KOPT-K1 (cell line): ENCODE measurements around the gene ZNF853.

ENCODE experiments used
- H3K27ac ChIP-seq: fragments of 200-600 bp; sonication (generic); 2 replicates; pipeline ENCODE4 v1.5.1; 2016; ENCODE audit warnings: antibody characterized with exemption, mild to moderate bottlenecking, low read depth, low read length; ENCODE audit not compliant: poor library complexity, severe bottlenecking
- H3K36me3 ChIP-seq: fragments of 200-600 bp; sonication (generic); 2 replicates; pipeline ENCODE4 v1.5.1; 2017; ENCODE audit warnings: antibody characterized with exemption, mild to moderate bottlenecking, low read length, moderate library complexity; ENCODE audit not compliant: insufficient read depth
- H3K9me3 ChIP-seq: fragments of 200-600 bp; sonication (generic); 2 replicates; pipeline ENCODE4 v1.5.1; 2017; ENCODE audit warnings: antibody characterized with exemption, low read length, mild to moderate bottlenecking; ENCODE audit not compliant: insufficient read depth, poor library complexity, severe bottlenecking

Gene ZNF853

DNA sequence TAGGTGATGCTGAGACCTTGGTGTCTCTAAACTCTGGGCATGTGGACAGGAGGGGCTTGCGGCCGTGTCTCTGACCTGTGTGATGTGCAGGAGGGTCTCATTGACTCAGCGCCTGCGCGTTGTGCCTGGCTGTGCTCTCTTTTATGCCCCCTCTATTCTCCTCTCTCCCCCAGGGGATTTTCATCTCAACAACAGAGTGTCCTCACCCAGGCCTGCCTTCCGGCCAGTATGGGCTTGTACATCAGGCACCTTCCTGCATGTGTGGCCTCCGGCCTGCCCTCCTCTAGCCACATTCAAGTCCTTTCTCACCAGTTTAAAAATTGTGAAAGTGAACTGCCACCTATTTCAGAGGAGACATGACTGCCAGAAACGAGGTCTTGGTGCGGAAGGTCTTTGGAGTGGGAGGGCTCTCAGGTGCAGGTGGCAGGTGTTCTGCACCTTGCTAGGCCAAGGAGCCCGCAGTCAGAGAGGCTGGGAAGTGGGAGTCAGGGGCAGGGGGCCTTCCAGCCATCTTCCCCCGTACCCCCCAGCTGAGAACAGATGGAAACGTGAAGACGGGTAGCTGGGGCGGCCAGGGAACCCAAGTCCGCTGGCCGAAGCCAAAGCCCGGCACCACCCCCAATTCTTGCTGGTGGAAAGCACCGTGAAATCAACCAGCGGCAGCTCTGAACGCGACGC is 26.1 kb upstream of the ZNF853 start:
- Histone ChIP-seq H3K36me3 (peaks cover 79% of the 10 kb centered on the region), H3K9me3 (no peaks in the 10 kb centered on the region), H3K27ac (peak overlapping the region; percentile 88)

DNA sequence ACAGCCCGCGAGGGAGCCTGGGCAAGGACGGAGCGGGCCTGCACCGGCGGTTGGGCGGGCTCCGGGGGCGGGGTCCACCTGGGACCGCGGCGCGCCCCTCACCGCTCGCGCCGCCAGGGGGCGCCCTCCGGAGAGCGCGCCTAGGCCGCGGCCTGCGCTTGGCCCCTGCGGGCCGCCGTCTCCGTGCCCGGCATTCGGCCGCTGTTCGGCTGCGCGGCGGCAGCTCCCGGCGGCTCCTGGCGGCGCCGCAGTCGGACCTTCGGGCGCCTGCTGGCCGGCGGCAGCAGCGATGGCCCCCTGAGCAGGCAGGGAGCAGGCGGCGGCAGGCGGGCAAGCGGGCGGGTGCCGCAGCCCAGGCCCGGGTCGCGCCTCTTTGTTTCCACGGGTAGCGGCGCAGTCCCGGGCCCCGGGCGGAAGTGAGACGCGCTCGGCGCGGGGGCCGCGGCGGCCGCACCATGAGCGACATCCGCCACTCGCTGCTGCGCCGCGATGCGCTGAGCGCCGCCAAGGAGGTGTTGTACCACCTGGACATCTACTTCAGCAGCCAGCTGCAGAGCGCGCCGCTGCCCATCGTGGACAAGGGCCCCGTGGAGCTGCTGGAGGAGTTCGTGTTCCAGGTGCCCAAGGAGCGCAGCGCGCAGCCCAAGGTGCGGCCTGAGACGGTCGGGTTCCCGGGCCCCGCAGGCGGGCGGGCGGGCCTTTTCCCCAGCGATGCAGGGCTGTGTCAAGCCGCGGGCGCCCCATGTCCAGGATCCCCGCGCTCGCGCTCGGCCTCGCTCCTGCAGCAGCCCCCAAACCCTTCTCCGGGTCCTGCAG is 25.4 kb upstream of the ZNF853 start, which contains the start of gene INTS15:
INTS15 (plus strand) TSS at position 193 of the 816 bp plus-strand sequence; CDS start at position 456, 263 bp downstream.
- Histone ChIP-seq H3K27ac (peak within 1 kb of the TSS; percentile 88), H3K36me3 (peaks cover 79% of the 10 kb centered on the region)

DNA sequence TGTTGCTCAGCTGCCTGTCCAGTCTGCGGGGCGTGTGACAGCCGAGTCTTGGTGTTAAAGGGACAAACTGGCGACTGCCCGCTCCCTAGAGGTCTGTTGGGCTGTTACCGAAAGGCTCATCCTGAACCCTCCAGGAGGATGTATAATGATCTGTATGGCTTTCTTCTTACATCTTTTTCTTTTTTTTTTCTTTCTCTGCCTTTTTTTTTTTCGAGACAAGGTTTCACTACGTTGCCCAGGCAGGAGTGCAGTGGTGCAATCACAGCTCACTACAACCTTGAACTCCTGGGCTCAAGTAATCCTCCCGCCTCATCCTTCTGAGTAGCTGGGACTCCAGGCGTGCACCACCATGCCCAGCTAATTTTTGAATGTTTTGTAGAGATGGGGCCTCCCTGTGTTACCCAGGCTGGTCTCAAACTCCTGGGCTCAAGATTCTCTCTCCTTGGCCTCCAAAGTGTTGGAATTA is 24.7 kb upstream of the ZNF853 start:
- Histone ChIP-seq H3K9me3 (no peaks in the 10 kb centered on the region), H3K27ac (peak overlapping the region; percentile 88), H3K36me3 (peaks cover 79% of the 10 kb centered on the region)

More for the DNA sequence above, 25.4 kb upstream of the ZNF853 start, which contains the start of gene INTS15:
- no peaks in the 10 kb centered on the region for H3K9me3 ChIP-seq

DNA sequence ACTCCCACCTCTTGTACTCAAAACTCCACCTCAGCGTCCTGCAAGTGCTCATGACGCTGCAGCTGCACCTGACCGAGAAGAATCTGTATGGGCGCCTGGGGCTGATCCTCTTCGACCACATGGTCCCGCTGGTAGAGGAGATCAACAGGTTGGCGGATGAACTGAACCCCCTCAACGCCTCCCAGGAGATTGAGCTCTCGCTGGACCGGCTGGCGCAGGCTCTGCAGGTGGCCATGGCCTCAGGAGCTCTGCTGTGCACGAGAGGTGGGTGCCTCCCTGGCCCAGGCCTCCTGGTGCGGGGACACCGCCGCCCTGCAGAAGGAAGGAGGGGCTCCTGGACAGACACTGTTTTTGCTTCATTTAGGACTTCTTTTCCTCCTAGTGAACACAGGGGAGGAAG is 15.3 kb upstream of the ZNF853 start:
- H3K36me3 ChIP-seq, result peaks cover 100% of the 10 kb centered on the region
- H3K9me3 ChIP-seq, result no peaks in the 10 kb centered on the region
- H3K27ac ChIP-seq, result no peak overlapping the region

DNA sequence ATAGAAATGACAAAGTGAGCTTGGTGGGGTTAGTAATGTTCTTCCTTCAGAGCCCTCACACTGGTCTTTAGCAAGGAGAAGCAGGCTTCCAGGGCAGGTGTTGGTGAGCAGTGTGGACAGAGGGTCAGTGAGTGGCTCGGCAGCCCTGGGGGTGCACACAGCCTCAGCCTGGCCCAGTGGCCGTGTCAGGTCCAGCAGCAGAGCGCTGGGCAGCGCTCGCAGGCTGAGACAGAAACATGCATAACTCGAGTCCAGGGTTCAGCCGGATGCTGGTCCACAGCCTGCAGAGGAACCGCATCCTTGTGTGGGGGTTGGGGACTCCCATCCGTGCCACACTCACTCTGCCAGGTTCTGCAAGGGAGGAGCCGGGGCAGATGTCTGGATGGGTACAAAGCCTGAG is 11.0 kb upstream of the ZNF853 start:
- no peaks in the 10 kb centered on the region for H3K9me3 ChIP-seq
- H3K27ac ChIP-seq, result no peak overlapping the region
- H3K36me3 ChIP-seq, result peaks cover 98% of the 10 kb centered on the region

DNA sequence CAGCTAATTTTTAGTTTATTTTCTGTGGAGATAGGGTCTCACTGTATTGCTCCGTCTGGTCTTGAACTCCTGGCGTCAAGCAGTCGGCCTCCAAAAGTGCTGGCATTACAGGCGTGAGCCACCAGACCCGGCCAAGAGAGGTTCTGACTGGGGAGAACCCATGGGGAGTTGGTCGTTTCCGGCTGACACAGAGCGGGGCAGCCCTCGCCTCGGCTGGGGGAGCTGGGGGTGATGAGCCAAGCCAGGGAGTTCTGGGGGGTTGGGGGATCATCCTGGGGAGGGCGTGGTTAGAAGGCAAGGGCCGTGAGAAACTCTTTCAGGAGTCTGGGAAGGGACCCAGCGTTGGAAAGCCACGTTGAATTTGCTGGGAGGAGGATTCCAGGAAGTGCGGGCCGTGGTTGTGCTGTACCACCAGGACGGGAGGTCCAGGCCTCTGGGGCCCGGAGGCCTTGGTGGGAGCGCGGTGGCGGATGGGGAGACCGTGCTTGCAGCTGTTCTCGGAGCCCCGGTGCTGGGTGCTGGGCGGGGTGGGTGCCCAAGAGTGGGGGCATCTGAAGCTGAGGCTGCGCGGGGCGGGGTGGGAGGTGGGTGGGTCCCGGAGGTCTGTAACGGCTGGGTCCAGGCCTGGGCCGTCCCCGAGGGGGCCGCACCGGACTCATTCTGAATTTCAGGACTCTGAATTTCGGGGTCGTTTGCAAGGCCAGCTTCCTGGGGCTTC is 8.4 kb upstream of the ZNF853 start:
- Histone ChIP-seq H3K27ac (no peak overlapping the region), H3K36me3 (peaks cover 82% of the 10 kb centered on the region), H3K9me3 (no peaks in the 10 kb centered on the region)

DNA sequence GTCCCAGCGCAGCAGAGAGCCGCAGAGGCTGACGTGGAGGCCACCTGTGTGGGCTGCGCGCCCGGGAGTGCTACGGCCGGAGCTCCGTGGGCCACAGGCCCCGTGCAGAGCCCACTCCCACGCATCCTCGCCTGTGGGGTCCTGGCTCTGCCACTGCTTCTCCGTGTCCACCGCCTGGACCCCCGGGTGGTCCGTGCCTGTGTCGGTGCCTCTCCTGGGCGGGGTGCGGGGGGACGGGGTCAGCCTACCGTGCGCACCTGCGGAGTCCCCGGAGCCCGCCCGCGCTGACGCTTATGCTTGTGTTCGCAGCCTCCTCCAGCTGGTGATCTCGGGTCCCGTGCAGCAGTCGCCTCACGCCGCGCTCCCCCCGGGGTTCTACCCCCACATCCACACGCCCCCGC is 7.8 kb upstream of the ZNF853 start:
- Histone ChIP-seq H3K27ac (no peak overlapping the region), H3K36me3 (peaks cover 75% of the 10 kb centered on the region)

DNA sequence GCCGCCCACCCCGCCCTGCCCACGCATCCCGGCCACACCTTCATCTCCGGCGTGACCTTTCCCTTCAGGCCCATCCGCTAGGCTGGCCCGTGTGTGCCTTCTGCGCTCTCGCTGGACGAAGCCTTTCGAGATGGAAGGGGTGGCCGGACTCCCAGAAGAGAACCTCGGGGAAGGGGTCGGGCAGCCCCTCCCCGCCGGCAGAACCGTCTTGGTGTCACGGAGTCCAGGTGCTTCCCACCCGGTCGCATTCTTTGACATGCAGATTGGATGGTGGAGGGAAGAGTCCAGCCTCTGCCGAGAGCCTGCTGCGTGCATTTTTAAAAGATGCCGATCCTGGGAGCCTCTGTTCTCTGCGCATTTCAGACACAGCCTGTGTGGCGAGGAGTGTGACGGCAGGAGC is 7.3 kb upstream of the ZNF853 start:
- no peak overlapping the region for H3K27ac ChIP-seq
- H3K9me3 ChIP-seq, result no peaks in the 10 kb centered on the region
- peaks cover 71% of the 10 kb centered on the region for H3K36me3 ChIP-seq

More for the DNA sequence above, 7.8 kb upstream of the ZNF853 start:
- H3K9me3 ChIP-seq, result no peaks in the 10 kb centered on the region

DNA sequence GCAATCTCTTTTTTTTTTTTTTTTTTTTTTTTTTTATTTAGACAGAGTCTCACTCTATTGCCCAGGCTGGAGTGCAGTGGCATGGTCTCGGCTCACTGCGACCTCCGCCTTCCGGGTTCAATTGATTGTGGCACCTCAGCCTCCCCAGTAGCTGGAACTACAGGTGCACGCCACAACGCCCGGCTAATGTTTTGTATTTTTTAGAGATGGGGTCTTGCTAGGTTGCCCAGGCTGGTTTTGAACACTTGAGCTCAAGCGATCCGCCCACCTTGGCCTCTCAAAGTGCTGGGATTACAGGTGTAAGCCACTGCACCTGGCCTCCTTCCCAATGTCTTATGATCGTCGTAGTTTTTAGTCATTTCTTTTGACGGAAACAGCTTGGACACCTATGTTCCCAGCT is 6.6 kb upstream of the ZNF853 start:
- no peak overlapping the region for H3K27ac ChIP-seq
- H3K9me3 ChIP-seq, result no peaks in the 10 kb centered on the region
- peaks cover 64% of the 10 kb centered on the region for H3K36me3 ChIP-seq

DNA sequence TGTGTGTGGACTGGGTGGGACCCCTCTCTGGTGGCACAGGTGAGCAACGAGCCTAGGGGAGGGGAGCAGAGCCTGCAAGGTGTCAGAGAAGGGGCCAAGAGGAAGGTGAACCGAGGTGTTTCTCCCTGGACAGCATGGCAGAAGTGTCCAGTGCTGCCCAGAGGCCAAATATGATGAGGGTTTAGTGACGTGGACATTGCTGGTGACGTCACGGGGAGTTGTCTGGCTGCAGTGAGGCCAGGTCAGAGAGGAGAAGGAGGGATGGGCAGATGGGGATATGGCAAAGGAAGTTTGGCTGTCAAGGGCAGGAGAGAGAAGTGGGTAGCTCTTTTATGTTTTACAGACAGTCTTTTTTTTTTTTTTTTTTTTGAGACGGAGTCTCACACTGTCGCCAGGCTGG is 2.6 kb upstream of the ZNF853 start:
- Histone ChIP-seq H3K9me3 (no peaks in the 10 kb centered on the region), H3K36me3 (peaks cover 26% of the 10 kb centered on the region), H3K27ac (no peak overlapping the region)

DNA sequence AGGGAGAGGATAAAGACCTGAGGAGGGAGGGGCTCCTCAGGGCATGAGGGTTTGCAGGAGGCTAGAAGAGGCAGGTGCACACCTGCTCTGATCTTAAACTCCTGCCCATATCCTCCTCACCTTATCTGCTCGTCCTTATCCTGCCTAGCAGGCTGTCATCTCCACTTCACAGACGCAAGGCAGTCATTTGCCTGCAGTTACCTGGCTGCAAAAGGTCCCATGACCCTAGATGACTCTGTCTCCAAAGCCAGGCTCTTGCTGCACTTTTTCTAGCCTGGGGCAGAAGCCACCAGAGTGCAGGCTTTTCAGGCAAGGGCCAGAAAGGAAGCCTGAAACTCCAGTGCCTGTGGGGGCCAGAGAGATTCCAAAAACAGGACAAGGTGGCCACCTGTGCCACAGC is 1.7 kb upstream of the ZNF853 start:
- Histone ChIP-seq H3K9me3 (no peaks in the 10 kb centered on the region), H3K36me3 (peaks cover 17% of the 10 kb centered on the region), H3K27ac (no peak overlapping the region)

DNA sequence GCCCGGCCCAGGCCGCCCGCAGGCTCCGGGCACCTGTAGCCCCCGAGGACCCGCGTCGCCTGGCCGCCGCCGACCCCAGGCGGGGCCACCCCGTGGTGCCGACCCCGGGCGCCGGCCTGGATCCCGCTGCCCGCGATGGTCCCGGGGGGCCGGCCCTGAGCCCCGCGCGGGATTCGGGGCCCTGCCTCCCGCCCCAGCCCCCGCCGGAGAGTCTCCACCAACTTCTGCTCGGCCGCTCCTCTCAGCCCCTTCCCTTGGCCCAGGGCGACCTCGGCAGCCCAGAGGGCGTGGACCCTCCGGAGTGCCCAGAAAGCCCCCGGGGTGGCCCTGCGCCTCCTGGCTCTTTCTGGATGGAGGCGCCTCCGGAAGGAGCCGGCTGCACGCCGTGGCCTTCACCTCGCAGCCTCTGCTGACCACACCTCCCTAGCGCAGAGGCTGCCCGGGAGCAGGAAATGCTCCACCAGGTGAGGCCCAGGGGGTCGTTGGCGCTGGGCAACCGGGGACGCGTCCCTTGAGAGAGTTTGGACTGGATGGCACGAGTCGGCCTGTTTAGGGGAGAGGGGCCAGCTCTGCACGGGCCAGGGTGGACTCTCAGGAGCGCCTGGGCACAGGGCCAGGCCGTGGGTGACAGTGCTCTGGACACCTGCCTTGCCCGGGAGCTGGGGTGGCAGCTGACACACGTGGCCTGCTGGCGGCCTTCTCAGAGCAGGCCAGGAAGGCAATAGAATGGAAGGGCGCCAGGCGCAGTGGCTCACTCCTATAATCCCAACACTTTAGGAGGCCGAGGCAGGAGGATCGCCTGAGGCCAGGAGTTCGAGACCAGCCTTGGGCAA is 529 bp downstream of the ZNF853 start:
- H3K36me3 ChIP-seq, result no peaks in the 10 kb centered on the region; the same call in 1 of the 2 replicates
- no peaks in the 10 kb centered on the region for H3K9me3 ChIP-seq
- no peak overlapping the region for H3K27ac ChIP-seq

DNA sequence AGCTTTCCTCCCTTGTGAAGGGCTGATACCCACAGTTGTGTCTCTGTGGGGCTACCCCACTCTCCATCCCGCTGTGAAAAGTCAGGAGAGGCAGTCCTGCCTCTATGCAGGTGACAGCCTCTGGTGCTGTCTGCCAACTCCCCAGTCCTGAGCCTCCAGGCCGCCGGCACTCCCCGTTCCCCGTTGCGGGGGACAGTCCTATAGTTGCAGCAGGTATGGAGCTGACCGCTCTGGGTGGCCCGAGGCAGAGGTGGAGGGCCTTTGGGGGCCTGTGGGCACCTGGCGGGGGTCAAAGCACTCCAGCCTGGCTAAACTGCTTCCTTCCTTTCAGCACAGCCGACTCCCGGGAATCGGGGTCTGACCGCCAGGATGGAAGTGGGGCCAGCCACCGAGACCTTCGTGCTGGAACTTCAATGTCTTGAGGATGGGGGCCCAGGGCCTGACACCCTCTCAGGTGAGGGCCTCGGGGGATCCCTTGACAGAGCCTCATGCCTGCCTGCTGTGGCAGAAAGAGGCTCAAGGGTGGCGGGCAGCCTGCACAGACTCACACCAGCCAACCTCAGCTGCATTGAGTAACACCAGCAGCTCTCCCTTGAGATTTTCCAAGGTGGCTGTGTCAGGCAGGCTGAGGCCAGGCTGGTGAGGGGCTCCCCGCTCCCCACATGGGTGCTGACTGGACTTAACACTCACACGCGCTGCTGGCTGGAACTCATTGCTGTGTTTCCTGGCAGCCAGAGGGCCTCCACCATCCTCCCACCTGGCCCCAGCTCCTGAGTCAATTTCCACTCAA is 1.6 kb downstream of the ZNF853 start:
- Histone ChIP-seq H3K9me3 (no peaks in the 10 kb centered on the region), H3K36me3 (no peaks in the 10 kb centered on the region), H3K27ac (no peak overlapping the region)

DNA sequence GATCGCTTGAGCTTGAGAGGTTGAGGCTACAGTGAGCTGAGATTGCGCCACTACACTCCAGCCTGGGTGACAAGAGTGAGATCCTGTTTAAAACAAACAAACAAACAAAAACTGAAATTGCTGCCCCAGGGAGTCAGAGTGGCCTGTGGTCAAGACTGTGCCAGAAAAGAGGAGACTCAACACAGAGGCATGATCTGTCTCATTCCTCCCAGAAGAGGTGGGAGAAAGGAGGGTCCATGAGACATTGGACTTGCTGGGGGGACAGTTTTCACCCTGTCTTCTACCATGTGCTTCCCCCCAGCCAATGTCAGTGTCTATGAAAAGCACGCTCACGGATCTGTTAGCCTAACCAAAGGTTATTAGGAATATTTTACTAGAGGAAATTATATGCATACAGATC is 3.2 kb downstream of the ZNF853 start:
- Histone ChIP-seq H3K36me3 (no peaks in the 10 kb centered on the region), H3K27ac (no peak overlapping the region), H3K9me3 (no peaks in the 10 kb centered on the region)
